GM19438 (cell line): Measurements from ENCODE around the gene NEU2.
"Not testable (repeated sequence)": the region's sequence is repeated elsewhere in the genome, so short reads cannot be mapped to it uniquely, and the experiment has no call there.

ENCODE experiments used
- ATAC-seq: cut with Tn5 transposase; IDR thresholded peaks from one replicate; pipeline ENCODE4 v1.9.1; 2021; ENCODE audit warnings: low read depth; ENCODE audit not compliant: unreplicated experiment

Gene NEU2

DNA sequence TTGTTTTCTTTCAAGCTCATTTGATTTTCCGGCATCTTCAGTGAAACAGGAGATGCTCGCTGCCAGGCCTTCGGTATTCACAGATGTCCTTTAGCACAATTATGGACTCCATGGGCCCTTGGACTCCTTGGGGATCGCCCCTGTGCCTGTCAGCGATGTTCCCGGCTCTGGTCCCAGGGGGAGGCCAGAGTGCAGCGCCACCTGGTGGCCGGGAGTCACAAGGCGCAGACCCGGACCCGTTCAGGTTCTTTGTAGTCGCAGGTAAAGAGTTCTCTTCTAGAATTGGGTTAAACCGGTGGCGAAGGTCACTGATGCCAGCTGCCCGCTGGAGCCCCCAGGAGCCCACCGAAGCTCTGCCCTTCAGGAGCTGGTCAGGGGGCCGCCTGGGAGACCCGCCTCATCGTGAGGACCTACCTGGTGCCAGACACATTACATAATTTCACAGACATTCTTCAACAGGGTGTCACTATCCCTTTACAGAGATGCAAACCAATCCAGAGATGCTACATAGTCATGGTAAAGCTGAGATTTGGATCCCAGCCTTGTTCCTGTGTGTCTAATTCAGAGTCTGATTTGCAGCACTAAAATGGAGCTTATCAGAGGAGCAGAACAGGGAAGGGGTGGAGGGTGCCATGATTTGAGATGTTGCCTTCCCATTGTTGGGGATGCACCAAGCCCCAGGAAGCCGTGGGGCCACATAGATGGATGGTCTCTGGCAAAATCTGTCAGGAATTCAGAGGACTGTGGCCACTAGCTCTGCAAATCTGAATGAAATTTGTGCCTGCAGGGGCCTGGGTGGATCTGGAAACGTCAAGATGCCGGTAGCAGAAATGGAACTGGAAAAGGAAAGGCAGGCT lies 21.7 kb downstream of the NEU2 start:
- ATAC-seq, result no peak

- no peak for ATAC-seq
Measured at GRCh38 chr2:233055362-233055761, 22.9 kb downstream of the NEU2 start.

- no peak for ATAC-seq
Measured at GRCh38 chr2:233056961-233057605, 24.6 kb downstream of the NEU2 start.

GRCh38 chr2:233058717-233059546 lies 26.5 kb downstream of the NEU2 start:
- no peak for ATAC-seq

DNA sequence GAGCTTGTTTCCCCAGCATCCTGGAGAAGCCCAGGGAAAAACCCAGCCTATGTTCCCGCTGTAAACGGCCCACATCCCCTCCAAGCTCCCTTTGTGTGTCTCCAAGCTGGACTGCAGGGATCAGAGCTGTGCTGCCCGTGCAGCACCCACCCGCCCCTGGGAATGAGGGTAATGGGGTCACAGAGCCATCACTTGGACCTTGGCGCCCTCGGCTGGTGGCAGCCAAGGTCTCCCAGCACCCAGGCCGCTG lies 27.0 kb downstream of the NEU2 start:
- no peak for ATAC-seq

GRCh38 chr2:233059797-233060500 lies 27.5 kb downstream of the NEU2 start, which contains the start of gene INPP5D:
INPP5D (plus strand) TSS chr2:233060342; CDS start chr2:233060479, 137 bp downstream.
- peak; percentile 53 for ATAC-seq

DNA sequence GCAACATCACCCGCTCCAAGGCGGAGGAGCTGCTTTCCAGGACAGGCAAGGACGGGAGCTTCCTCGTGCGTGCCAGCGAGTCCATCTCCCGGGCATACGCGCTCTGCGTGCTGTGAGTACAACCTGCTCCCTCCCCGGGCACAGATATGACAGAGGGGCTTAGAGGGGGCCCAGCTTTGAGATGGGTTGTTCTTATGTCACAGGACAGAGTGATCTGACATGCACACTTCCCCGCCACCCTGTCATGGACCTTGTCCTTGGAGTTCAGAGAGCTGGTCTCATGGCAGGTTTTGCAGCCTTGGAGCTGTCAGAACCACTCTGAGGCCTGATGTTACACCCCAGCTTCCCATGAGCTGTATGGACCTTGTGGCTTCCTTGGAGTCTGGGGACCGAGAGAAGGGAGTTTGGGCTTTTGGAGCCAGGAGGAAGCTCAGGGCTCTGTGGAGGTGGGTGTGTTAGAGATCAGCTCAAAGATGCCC lies 28.1 kb downstream of the NEU2 start:
- no peak for ATAC-seq

GRCh38 chr2:233060980-233061590 lies 28.6 kb downstream of the NEU2 start:
- no peak for ATAC-seq

- ATAC-seq, result no peak
Measured at GRCh38 chr2:233061591-233062450, 29.3 kb downstream of the NEU2 start.

DNA sequence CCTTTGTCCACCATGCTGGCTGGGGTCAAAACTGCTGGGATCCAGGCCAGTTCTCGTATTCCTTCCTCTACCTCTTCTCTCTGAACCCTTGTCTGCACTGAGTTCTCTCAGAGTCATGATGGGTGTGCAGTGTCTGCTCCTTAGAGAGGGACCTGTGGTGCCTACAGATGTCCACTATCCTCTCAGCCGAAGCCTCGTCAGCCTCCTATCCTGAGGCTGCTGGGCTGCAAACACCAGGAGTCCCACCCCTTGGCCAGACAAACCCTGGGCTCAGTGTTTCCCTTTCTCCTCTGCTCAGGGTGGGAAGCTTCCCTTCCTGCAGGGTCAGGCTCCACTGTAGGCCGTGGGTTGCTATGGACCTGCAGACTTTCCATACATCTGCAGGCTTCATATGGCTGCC lies 30.0 kb downstream of the NEU2 start:
- no peak for ATAC-seq

- no peak for ATAC-seq
Measured at GRCh38 chr2:233062946-233063268, 30.4 kb downstream of the NEU2 start.

DNA sequence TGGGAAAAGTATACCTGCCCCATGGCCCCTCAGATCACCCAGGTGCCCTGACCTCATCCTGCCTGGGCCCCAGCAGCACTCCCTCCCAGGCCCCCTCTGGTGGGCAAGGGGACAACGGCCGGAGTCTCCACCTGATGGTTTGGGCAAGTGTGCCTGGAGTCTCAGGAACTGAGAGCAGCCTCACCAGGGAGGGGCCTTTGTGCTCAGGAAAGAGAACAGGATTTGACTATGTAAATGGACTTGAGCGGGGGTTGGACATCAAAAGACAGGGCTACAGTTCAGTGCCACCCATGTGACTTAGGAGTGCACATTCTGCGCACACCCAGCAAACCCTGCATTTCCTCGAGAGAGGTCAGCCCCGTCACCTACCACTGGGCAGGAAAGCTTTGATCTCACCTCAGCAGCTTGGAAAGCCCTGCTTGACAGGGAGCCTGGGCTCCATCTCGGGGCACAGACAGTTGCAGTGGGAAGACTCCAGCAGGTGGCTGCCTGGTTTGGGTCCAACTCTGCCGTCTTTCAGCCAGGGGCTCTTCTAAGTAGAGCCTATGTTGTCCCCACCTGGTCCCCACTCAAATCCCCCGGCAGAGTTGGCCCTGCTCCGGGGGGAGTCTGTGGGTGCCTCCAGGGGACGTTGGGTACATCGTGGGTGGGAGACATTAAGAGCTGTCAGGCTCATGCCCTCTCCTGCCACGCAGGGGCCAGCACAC lies 30.9 kb downstream of the NEU2 start:
- peak; percentile 38 for ATAC-seq

GRCh38 chr2:233063976-233064411 lies 31.5 kb downstream of the NEU2 start:
- no peak for ATAC-seq

DNA sequence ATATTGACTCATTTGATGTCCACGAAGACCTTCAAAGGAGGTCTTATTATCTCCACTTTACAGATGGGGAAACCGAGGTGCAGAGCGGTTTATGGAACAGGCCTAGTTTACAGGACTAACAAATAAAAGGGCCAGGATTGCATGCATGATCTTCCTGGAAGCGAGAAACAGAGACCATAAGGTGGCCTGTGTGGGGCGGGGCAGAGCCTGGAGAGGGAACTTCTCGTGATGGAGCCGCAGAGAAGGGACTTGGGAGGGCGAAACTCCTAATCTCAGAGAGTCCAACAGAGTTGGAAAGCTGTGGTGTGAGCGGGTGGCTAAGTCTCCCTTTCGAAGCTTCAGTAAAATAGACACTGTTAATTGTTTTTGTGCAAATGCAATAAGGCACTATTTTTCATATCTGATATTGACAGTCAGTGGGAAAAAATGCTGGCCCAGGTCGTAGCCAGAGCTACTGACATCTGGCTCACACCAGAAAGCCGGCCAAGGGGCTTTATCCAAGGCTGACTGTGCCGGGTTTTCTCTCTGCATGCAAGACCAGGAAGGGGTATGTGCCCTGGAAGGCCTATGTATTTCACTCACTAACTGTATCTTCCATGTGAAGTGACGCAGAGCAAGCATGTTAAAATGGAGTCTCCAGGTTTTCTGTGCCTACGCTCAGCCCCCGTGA lies 32.2 kb downstream of the NEU2 start:
- no peak for ATAC-seq

GRCh38 chr2:233065200-233065589 lies 32.7 kb downstream of the NEU2 start:
- ATAC-seq, result not testable (repeated sequence)

DNA sequence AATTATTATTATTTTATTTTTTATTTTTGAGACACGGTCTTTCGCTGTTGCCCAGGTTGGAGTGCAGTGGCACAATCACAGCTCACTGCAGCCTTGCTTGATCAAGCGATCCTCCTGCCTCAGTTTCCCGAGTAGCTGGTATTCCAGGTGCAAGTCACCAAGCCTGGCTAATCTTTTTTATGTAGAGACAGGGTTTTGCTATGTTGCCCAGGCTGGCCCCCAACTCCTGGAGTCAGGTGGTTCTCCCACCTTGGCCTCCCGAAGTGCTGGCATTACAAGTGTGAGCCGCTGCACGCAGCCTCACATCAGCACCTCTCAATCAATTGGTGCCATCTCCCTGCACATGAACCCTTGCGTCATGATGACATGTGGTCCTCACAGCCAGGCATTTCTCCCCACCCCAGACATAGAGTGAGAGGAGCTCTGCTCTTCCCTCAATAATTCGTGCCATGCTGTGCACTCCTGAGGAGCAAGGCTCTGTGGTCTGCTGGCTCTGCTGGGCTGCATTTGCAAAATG lies 33.5 kb downstream of the NEU2 start:
- ATAC-seq, result no peak

DNA sequence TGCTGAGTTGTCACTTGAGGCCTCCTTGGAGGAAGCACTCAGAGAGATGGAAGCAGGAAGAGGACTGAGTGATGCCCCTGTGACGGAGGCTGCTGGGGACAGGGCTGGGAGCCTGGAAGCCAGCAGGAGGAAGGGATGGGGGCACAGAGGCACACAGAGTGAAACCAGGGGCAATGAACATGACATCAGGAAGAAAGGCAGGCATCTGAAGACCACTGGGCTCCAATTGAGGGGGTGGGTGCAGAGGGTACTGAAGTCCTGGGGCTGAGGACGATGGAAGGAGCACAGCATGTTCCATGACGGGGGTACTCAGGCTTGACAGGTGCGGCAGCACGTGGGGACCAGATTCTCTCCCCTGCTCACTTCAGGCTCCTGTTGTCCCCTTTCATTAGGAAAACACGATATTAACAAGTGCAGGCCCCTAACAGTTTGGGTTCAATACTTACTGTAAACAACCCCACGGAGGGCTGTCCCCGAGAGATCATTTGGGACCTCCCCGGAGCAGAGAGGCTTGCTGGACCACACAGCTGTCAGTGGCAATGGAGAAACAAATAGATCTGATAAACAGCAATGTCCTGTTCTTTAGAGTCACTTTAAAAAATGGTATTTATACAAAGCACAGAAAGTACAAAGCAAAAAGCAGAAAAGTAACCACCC lies 36.4 kb downstream of the NEU2 start:
- ATAC-seq, result no peak
